K562 (cell line): ENCODE results near the gene YPEL1. TPM values are rescaled to one million over a fixed set of nuclear protein-coding genes. Genes with fewer than 3 reads are reported as not detected.
A peak's percentile ranks its signal among the peaks of the same experiment; 100 is the strongest.

Experiments
- ELF4 ChIP-seq: fragments of 450-650 bp; formaldehyde crosslinking; IDR thresholded peaks from 2 replicates; pipeline ENCODE4 v1.4.0; 2022; ENCODE audit warnings: missing genetic modification characterization
- EZH2 ChIP-seq: IDR thresholded peaks from 2 replicates; pipeline ENCODE4 v1.6.1; 2012; ENCODE audit warnings: low read depth, mild to moderate bottlenecking, inconsistent platforms, low read length, borderline replicate concordance
- FOS ChIP-seq: IDR thresholded peaks from 3 replicates; pipeline ENCODE4 v1.6.1; 2011; ENCODE audit not compliant: insufficient read length; ENCODE audit errors: extremely low read depth
- KAT2B ChIP-seq: IDR thresholded peaks from one replicate; pipeline ENCODE4 v1.6.1; 2012; ENCODE audit warnings: low read depth, mild to moderate bottlenecking, control low read depth, inconsistent platforms, low read length, moderate library complexity
- POLR2AphosphoS5 ChIP-seq: IDR thresholded peaks from 2 replicates; pipeline ENCODE4 v1.6.1; 2011; ENCODE audit warnings: mild to moderate bottlenecking, low read depth, low read length, moderate library complexity; ENCODE audit not compliant: control insufficient read depth, insufficient read depth
- SP2 ChIP-seq: IDR thresholded peaks from 2 replicates; pipeline ENCODE4 v1.6.1; 2011; ENCODE audit warnings: mild to moderate bottlenecking, low read depth, low read length, moderate library complexity; ENCODE audit not compliant: poor library complexity, severe bottlenecking; ENCODE audit errors: extremely low read depth
- TRIM28 ChIP-seq: fragments of 450-650 bp; IDR thresholded peaks from 2 replicates; pipeline ENCODE4 v1.6.1; 2017
- ZBTB7A ChIP-seq: IDR thresholded peaks from 2 replicates; pipeline ENCODE4 v1.6.1; 2011; ENCODE audit warnings: low read depth, mild to moderate bottlenecking, low read length, moderate library complexity, borderline replicate concordance; ENCODE audit not compliant: control insufficient read depth
- polyA plus RNA-seq, 8 experiments: library from polyadenylated mRNA; depleted of rRNA in 4 of 8; stranded (reverse) in 5 of 8; unstranded in 3 of 8; fragments of >200 nt; fragmentation: Nextera tagmentation in 2 of 8; fragmentation: Illumina TruSeq in 1 of 8; extraction: Ambion mirVana in 2 of 8; extraction: Trizol in 1 of 8; gene quantifications; 2 replicates each; pipeline versions ENCODE4 v1.2.1 to v1.2.3, GENCODE V29; 2011 to 2014; ENCODE audit warnings: inconsistent platforms in 1 of 8, missing spikeins in 1 of 8
- total RNA-seq, 7 experiments: library from RNA; depleted of rRNA in 6 of 7; stranded (reverse); fragments of >200 nt in 6 of 7; fragmentation: Illumina TruSeq in 2 of 7; extraction: Trizol in 2 of 7; gene quantifications; 2 replicates each; pipeline versions ENCODE4 v1.2.1 to v1.2.3, GENCODE V29; 2011 to 2021; ENCODE audit warnings: low replicate concordance in 1 of 7
- TF ChIP-seq, protein P1 (sequence below), 2 experiments: fragments of 150-350 bp in 1 of 2; IDR thresholded peaks; 2 replicates each; pipeline ENCODE4 v1.6.1; 2012 to 2016; ENCODE audit warnings: low read depth in 2 of 2, low read length in 2 of 2, mild to moderate bottlenecking in 1 of 2, moderate library complexity in 1 of 2
- TF ChIP-seq, protein P2 (sequence below): sonication (generic); formaldehyde crosslinking; IDR thresholded peaks from 2 replicates; pipeline ENCODE4 v1.9.0; 2022; ENCODE audit warnings: mild to moderate bottlenecking, missing genetic modification reagents
- TF ChIP-seq, protein P3 (sequence below), 2 experiments: fragments of 450-650 bp; IDR thresholded peaks; 2 replicates each; pipeline ENCODE4 v1.6.1; 2016
- TF ChIP-seq, protein P4 (sequence below): sonication (generic); formaldehyde crosslinking; IDR thresholded peaks from 2 replicates; pipeline ENCODE4 v1.8.0; 2022; ENCODE audit warnings: mild to moderate bottlenecking, missing genetic modification reagents
- TF ChIP-seq, protein P5 (sequence below): sonication (generic); formaldehyde crosslinking; IDR thresholded peaks from 2 replicates; pipeline ENCODE4 v1.8.1; 2023; ENCODE audit warnings: mild to moderate bottlenecking, missing genetic modification reagents
- TF ChIP-seq, protein P6 (sequence below): sonication (generic); formaldehyde crosslinking; IDR thresholded peaks from 2 replicates; pipeline ENCODE4 v1.8.1; 2023; ENCODE audit warnings: mild to moderate bottlenecking, missing genetic modification reagents

YPEL1 gene
- total and polyA plus RNA-seq, 9 of the 15 experiments (the other 6 are each of a cell fraction or from before 2014, with no cell fraction given): 0.07 to 2.2 (median 0.46) TPM

DNA sequence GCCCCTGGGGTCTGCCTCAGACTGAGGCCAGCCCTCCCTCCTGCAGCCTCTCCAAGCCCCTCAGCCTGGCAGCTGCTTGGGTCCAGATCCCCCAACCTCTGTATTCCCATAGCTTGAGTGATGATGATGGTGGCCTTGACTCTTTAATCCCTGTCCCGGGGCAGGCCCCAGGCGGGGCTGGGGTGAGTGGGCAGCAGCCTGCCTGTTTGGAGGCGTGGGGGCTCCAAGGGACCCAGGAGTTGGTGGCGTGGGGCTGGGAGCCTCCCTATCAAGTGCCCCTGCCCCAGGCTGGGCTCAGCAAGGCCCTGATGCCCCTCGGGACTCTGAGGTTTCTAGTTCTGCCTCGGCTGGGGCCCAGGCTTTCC lies 47.3 kb downstream of the YPEL1 start (continued):
- TF ChIP-seq, protein P1, sequence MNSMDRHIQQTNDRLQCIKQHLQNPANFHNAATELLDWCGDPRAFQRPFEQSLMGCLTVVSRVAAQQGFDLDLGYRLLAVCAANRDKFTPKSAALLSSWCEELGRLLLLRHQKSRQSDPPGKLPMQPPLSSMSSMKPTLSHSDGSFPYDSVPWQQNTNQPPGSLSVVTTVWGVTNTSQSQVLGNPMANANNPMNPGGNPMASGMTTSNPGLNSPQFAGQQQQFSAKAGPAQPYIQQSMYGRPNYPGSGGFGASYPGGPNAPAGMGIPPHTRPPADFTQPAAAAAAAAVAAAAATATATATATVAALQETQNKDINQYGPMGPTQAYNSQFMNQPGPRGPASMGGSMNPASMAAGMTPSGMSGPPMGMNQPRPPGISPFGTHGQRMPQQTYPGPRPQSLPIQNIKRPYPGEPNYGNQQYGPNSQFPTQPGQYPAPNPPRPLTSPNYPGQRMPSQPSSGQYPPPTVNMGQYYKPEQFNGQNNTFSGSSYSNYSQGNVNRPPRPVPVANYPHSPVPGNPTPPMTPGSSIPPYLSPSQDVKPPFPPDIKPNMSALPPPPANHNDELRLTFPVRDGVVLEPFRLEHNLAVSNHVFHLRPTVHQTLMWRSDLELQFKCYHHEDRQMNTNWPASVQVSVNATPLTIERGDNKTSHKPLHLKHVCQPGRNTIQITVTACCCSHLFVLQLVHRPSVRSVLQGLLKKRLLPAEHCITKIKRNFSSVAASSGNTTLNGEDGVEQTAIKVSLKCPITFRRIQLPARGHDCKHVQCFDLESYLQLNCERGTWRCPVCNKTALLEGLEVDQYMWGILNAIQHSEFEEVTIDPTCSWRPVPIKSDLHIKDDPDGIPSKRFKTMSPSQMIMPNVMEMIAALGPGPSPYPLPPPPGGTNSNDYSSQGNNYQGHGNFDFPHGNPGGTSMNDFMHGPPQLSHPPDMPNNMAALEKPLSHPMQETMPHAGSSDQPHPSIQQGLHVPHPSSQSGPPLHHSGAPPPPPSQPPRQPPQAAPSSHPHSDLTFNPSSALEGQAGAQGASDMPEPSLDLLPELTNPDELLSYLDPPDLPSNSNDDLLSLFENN (IDR thresholded peaks at IDR 0.05; ENCODE audit: low read depth in 2 of 2, low read length in 2 of 2): 0 out of 4 replicates have a peak, but pooled peaks of 1 of the 2 experiments have one; percentile 27
- TF ChIP-seq FOS: no peak
- TF ChIP-seq, protein P2, sequence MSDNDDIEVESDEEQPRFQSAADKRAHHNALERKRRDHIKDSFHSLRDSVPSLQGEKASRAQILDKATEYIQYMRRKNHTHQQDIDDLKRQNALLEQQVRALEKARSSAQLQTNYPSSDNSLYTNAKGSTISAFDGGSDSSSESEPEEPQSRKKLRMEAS (CRISPR knock-in tag): 0 out of 2 replicates have a peak, but pooled peaks have one; percentile 2
- TF ChIP-seq ZBTB7A: no peak
- TF ChIP-seq, protein P3, sequence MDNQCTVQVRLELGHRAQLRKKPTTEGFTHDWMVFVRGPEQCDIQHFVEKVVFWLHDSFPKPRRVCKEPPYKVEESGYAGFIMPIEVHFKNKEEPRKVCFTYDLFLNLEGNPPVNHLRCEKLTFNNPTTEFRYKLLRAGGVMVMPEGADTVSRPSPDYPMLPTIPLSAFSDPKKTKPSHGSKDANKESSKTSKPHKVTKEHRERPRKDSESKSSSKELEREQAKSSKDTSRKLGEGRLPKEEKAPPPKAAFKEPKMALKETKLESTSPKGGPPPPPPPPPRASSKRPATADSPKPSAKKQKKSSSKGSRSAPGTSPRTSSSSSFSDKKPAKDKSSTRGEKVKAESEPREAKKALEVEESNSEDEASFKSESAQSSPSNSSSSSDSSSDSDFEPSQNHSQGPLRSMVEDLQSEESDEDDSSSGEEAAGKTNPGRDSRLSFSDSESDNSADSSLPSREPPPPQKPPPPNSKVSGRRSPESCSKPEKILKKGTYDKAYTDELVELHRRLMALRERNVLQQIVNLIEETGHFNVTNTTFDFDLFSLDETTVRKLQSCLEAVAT (IDR thresholded peaks at IDR 0.05): no peak
- no peak for TF ChIP-seq SP2
- no peak for TF ChIP-seq TRIM28
- TF ChIP-seq, protein P4, sequence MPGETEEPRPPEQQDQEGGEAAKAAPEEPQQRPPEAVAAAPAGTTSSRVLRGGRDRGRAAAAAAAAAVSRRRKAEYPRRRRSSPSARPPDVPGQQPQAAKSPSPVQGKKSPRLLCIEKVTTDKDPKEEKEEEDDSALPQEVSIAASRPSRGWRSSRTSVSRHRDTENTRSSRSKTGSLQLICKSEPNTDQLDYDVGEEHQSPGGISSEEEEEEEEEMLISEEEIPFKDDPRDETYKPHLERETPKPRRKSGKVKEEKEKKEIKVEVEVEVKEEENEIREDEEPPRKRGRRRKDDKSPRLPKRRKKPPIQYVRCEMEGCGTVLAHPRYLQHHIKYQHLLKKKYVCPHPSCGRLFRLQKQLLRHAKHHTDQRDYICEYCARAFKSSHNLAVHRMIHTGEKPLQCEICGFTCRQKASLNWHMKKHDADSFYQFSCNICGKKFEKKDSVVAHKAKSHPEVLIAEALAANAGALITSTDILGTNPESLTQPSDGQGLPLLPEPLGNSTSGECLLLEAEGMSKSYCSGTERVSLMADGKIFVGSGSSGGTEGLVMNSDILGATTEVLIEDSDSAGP (CRISPR knock-in tag): no peak
- TF ChIP-seq EZH2: no peak
- TF ChIP-seq, protein P5, sequence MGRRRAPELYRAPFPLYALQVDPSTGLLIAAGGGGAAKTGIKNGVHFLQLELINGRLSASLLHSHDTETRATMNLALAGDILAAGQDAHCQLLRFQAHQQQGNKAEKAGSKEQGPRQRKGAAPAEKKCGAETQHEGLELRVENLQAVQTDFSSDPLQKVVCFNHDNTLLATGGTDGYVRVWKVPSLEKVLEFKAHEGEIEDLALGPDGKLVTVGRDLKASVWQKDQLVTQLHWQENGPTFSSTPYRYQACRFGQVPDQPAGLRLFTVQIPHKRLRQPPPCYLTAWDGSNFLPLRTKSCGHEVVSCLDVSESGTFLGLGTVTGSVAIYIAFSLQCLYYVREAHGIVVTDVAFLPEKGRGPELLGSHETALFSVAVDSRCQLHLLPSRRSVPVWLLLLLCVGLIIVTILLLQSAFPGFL (CRISPR knock-in tag): no peak
- no peak for TF ChIP-seq KAT2B
- TF ChIP-seq, protein P6, sequence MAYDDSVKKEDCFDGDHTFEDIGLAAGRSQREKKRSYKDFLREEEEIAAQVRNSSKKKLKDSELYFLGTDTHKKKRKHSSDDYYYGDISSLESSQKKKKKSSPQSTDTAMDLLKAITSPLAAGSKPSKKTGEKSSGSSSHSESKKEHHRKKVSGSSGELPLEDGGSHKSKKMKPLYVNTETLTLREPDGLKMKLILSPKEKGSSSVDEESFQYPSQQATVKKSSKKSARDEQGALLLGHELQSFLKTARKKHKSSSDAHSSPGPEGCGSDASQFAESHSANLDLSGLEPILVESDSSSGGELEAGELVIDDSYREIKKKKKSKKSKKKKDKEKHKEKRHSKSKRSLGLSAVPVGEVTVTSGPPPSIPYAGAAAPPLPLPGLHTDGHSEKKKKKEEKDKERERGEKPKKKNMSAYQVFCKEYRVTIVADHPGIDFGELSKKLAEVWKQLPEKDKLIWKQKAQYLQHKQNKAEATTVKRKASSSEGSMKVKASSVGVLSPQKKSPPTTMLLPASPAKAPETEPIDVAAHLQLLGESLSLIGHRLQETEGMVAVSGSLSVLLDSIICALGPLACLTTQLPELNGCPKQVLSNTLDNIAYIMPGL (CRISPR knock-in tag): 0 out of 2 replicates have a peak, but pooled peaks have one; percentile 3
- 0 out of 2 replicates have a peak, but pooled peaks have one; percentile 10 for TF ChIP-seq POLR2AphosphoS5
- no peak for TF ChIP-seq ELF4 (CRISPR knock-in tag)
